ENCODE results near the gene OVCA2.

DNA sequence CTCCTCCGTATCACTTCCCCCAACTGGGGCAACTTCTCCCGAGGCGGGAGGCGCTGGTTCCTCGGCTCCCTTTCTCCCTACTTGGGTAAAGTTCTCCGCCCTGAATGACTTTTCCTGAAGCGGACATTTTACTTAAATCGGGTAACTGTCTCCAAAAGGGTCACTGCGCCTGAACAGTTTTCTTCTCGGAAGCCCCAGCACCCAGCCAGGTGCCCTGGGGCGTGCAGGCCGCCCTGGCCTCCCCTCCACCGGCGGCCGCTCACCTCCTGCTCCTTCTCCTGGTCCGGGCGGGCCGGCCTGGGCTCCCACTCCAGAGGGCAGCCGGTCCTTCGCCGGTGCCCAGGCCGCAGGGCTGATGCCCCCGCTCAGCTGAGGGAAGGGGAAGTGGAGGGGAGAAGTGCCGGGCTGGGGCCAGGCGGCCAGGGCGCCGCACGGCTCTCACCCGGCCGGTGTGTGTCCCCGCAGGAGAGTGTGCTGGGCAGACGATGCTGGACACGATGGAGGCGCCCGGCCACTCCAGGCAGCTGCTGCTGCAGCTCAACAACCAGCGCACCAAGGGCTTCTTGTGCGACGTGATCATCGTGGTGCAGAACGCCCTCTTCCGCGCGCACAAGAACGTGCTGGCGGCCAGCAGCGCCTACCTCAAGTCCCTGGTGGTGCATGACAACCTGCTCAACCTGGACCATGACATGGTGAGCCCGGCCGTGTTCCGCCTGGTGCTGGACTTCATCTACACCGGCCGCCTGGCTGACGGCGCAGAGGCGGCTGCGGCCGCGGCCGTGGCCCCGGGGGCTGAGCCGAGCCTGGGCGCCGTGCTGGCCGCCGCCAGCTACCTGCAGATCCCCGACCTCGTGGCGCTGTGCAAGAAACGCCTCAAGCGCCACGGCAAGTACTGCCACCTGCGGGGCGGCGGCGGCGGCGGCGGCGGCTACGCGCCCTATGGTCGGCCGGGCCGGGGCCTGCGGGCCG is 14.7 kb downstream of the OVCA2 start:
- TF ChIP-seq, protein P1, sequence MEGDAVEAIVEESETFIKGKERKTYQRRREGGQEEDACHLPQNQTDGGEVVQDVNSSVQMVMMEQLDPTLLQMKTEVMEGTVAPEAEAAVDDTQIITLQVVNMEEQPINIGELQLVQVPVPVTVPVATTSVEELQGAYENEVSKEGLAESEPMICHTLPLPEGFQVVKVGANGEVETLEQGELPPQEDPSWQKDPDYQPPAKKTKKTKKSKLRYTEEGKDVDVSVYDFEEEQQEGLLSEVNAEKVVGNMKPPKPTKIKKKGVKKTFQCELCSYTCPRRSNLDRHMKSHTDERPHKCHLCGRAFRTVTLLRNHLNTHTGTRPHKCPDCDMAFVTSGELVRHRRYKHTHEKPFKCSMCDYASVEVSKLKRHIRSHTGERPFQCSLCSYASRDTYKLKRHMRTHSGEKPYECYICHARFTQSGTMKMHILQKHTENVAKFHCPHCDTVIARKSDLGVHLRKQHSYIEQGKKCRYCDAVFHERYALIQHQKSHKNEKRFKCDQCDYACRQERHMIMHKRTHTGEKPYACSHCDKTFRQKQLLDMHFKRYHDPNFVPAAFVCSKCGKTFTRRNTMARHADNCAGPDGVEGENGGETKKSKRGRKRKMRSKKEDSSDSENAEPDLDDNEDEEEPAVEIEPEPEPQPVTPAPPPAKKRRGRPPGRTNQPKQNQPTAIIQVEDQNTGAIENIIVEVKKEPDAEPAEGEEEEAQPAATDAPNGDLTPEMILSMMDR (IDR thresholded peaks at IDR 0.05), result no peak
- TF ChIP-seq POLR2A (IDR thresholded peaks at IDR 0.05), result no peak

All from suprapubic skin (tissue), 3 donors.